Spleen (tissue), 7 donors: ENCODE data around the gene PLCB1.

ENCODE experiments used
- CTCF ChIP-seq, 11 experiments: fragments of 200-600 bp in 7 of 11; fragments of 450-650 bp in 4 of 11; sonication (generic) in 4 of 11; IDR thresholded peaks in 8 of 11; conservative IDR thresholded peaks in 3 of 11; 1 replicate in 7 of 11; 2 replicates in 4 of 11; pipeline versions ENCODE4 v1.4.0 to v1.8.0; 2016 to 2021; ENCODE audit warnings: antibody characterized with exemption in 11 of 11, inconsistent platforms in 4 of 11, mild to moderate bottlenecking in 1 of 11
- POLR2A ChIP-seq, 3 donors: fragments of 450-650 bp; IDR thresholded peaks; one replicate each; pipeline ENCODE4 v1.5.1; 2017; ENCODE audit warnings: antibody characterized with exemption in 3 of 3, mild to moderate bottlenecking in 1 of 3
- POLR2AphosphoS5 ChIP-seq, 3 donors: sonication (generic); formaldehyde crosslinking; IDR thresholded peaks; one replicate each; pipeline ENCODE4 v1.5.1; 2017; ENCODE audit warnings: antibody characterized with exemption in 3 of 3
- donor health status: DM: no; HTN: no; CAD: no; lungs with moderate emphysema.
- donor health status: DM: no; HTN: no; CAD: no.
- donor health status: DM: no; HTN: no; CAD: no.

- TF ChIP-seq POLR2AphosphoS5 (IDR thresholded peaks at IDR 0.05) (no peak), POLR2A (IDR thresholded peaks at IDR 0.05) (no peak), CTCF (IDR thresholded peaks at IDR 0.05 in 8 of 11, conservative IDR thresholded peaks at IDR 0.05 in 3 of 11) (no peak)
These were observed 291.9 kb downstream of the PLCB1 start for GRCh38 chr20:8424010-8424409.
